Measurements from ENCODE around the gene USP1. TPM values are rescaled to one million over a fixed set of nuclear protein-coding genes. Genes with fewer than 3 reads are reported as not detected.

USP1 gene
- total and polyA plus RNA-seq, 7 donors, result 8.4 to 19.3 (median 14.2) TPM

GRCh38 chr1:62435231-62436038 lies 1.4 kb upstream of the USP1 start:
- 49 to 50% (median 49%) methylated on average over 31 of the region's 31 CpGs for WGBS, 3 donors
- Histone ChIP-seq H3K4me3 (peak overlapping the region; percentile 84), H3K9me3 (no peaks in the 10 kb centered on the region), H3K27me3 (ENCODE audit: insufficient read depth in 3 of 3, low read length in 2 of 3) (no peaks in the 10 kb centered on the region), H3K36me3 (ENCODE audit: insufficient read depth in 1 of 2, low read depth in 1 of 2) (peaks cover 0 to 6% of the 10 kb centered on the region in 2 donors), H3K4me1 (peaks cover 26% of the 10 kb centered on the region), H3K27ac (peak overlapping the region; percentile 98)
- TF ChIP-seq, protein P1, sequence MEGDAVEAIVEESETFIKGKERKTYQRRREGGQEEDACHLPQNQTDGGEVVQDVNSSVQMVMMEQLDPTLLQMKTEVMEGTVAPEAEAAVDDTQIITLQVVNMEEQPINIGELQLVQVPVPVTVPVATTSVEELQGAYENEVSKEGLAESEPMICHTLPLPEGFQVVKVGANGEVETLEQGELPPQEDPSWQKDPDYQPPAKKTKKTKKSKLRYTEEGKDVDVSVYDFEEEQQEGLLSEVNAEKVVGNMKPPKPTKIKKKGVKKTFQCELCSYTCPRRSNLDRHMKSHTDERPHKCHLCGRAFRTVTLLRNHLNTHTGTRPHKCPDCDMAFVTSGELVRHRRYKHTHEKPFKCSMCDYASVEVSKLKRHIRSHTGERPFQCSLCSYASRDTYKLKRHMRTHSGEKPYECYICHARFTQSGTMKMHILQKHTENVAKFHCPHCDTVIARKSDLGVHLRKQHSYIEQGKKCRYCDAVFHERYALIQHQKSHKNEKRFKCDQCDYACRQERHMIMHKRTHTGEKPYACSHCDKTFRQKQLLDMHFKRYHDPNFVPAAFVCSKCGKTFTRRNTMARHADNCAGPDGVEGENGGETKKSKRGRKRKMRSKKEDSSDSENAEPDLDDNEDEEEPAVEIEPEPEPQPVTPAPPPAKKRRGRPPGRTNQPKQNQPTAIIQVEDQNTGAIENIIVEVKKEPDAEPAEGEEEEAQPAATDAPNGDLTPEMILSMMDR (IDR thresholded peaks at IDR 0.05), result no peak
- DNase-seq, result peak in 1 of 2 donors; percentile 56
- intact Hi-C loops (cut with DNase I), result loop anchor here in 1 of 2 donors (10.0 kb wide), 1 partner anchor 521 kb away; no protein-coding TSS in a partner anchor
- peak; percentile 1 to 26 (median 8) for ATAC-seq

DNA sequence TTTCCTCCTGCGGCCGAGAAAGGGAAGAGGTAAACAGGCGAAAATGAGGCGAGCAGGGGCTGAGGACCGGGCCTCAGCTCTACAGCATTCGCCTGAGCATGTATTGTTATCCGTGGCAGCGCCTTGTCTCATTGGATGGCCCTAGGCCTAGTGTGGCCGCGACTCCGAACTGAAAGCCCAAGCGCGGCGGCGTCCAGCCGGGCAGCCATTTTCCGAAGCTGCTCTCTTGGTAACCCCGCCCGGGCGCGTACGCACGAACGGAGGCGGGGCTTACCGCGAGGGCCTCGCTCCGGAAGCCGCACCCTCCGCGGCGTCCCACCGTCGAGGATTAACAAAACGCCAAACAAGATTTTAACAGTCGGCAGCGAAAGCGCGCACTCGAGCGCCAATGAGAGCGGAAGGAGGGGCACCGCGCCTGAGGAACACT lies 797 bp upstream of the USP1 start:
- 0 to 1% (median 1%) methylated on average over 45 of the region's 45 CpGs for WGBS, 3 donors
- TF ChIP-seq, protein P1 (IDR thresholded peaks at IDR 0.05), result no peak
- Histone ChIP-seq H3K4me1 (peaks cover 32% of the 10 kb centered on the region), H3K4me3 (peak overlapping the region; percentile 84), H3K27ac (peak overlapping the region; percentile 98), H3K36me3 (ENCODE audit: insufficient read depth in 1 of 2, low read depth in 1 of 2) (peaks cover 0 to 10% of the 10 kb centered on the region in 2 donors), H3K9me3 (no peaks in the 10 kb centered on the region), H3K27me3 (ENCODE audit: insufficient read depth in 3 of 3, low read length in 2 of 3) (no peaks in the 10 kb centered on the region)
- DNase-seq, result peak; percentile 97 to 98
- ATAC-seq, result peak; percentile 89 to 92 (median 90)
- intact Hi-C loops (cut with DNase I), result loop anchor here in 1 of 2 donors (10.0 kb wide), 1 partner anchor 521 kb away; no protein-coding TSS in a partner anchor

DNA sequence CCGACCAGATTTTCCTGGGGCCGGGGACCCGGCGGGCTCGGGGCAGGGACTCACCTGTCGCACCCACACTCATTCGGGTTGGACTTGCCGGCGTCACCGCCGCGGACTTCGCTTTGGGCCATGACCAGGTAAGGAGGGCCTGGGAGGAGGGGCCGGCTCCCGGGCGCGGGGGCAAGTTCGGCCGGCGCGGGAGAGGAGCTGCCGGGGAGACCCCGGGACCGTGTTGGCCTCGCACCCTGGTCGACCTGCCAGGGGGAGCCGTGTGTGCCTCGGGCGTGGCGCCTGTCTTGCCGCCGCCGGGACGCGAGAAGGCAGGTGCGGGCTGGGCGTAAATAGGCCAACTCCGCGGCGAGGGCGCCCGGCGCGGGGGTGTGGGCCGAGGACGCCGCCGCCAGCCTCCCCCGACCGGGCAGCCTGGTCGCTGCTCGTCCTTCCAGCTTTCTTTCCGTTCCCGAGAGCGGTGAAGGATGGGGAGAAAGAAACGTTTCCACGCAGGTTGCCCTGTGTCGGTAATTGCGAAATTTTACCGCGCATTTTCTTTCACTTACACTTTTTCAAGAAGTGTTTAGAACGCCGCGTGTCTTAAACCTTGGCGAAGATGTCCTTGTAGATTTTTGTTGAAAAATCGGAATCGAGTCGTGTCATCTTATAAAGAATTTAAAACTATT lies 558 bp downstream of the USP1 start:
- Histone ChIP-seq H3K9me3 (no peaks in the 10 kb centered on the region), H3K4me1 (peaks cover 33% of the 10 kb centered on the region), H3K27ac (peak overlapping the region; percentile 98), H3K27me3 (ENCODE audit: insufficient read depth in 3 of 3, low read length in 2 of 3) (no peaks in the 10 kb centered on the region), H3K4me3 (peak overlapping the region; percentile 84), H3K36me3 (ENCODE audit: insufficient read depth in 1 of 2, low read depth in 1 of 2) (peaks cover 0 to 24% of the 10 kb centered on the region in 2 donors)
- intact Hi-C loops (cut with DNase I), result loop anchor here in 1 of 2 donors (10.0 kb wide), 1 partner anchor 523 kb away; no protein-coding TSS in a partner anchor
- ATAC-seq, result peak; percentile 3 to 56 (median 37)
- WGBS, 3 donors, result 0 to 1% (median 0%) methylated on average over 53 to 68 of the region's 68 CpGs
- TF ChIP-seq, protein P1 (IDR thresholded peaks at IDR 0.05), result no peak
- peak in 1 of 2 donors; percentile 51 for DNase-seq

- Histone ChIP-seq H3K27ac (peak overlapping the region; percentile 98), H3K36me3 (ENCODE audit: insufficient read depth in 1 of 2, low read depth in 1 of 2) (peaks cover 0 to 31% of the 10 kb centered on the region in 2 donors), H3K27me3 (ENCODE audit: insufficient read depth in 3 of 3, low read length in 2 of 3) (no peaks in the 10 kb centered on the region), H3K9me3 (no peaks in the 10 kb centered on the region), H3K4me3 (peak overlapping the region; percentile 84), H3K4me1 (peaks cover 33% of the 10 kb centered on the region)
- no peak for DNase-seq
- no peak for ATAC-seq
- 4 to 9% (median 6%) methylated on average over 7 of the region's 7 CpGs for WGBS, 3 donors
- intact Hi-C loops (cut with DNase I), result loop anchor here in 1 of 2 donors (10.0 kb wide), 1 partner anchor 523 kb away; no protein-coding TSS in a partner anchor
- TF ChIP-seq, protein P1 (IDR thresholded peaks at IDR 0.05), result no peak
Observed at GRCh38 chr1:62438163-62438562, 1.3 kb downstream of the USP1 start.

All from psoas muscle (tissue), 8 donors.